ENCODE data around the gene PTCSC3. TPM values are rescaled to one million over a fixed set of nuclear protein-coding genes. Genes with fewer than 3 reads are reported as not detected.

Gene PTCSC3
- total RNA-seq, 2 donors from 2014 or later, result not detected

- no peak overlapping the region for H3K9ac ChIP-seq (ENCODE audit: low read depth in 2 of 2, low read length in 2 of 2)
- intact Hi-C loops (cut with DNase I), result no loop called here
Measured at GRCh38 chr14:36181417-36181816, 4.9 kb upstream of the PTCSC3 start.

GRCh38 chr14:36177489-36177888 is 967 bp upstream of the PTCSC3 start:
- no peak for TF ChIP-seq CTCF (IDR thresholded peaks at IDR 0.05)
- H3K27ac ChIP-seq, result no peak overlapping the region
- intact Hi-C loops (cut with DNase I), result no loop called here
- no peaks in the 10 kb centered on the region for H3K27me3 ChIP-seq
- H3K9ac ChIP-seq (ENCODE audit: low read depth in 2 of 2, low read length in 2 of 2), result no peak overlapping the region
- H3K4me3 ChIP-seq, result no peak overlapping the region
- no peaks in the 10 kb centered on the region for H3K4me1 ChIP-seq
- H3K36me3 ChIP-seq, result no peaks in the 10 kb centered on the region
- DNase-seq, result no peak
- H3K9me3 ChIP-seq, result no peaks in the 10 kb centered on the region

More at GRCh38 chr14:36181417-36181816, 4.9 kb upstream of the PTCSC3 start:
- Histone ChIP-seq H3K9me3 (no peaks in the 10 kb centered on the region), H3K4me3 (no peak overlapping the region), H3K36me3 (no peaks in the 10 kb centered on the region), H3K27ac (no peak overlapping the region), H3K27me3 (no peaks in the 10 kb centered on the region), H3K4me1 (no peaks in the 10 kb centered on the region)
- TF ChIP-seq CTCF (IDR thresholded peaks at IDR 0.05), result no peak
- DNase-seq, result no peak

- intact Hi-C loops (cut with DNase I), result no loop called here
- no peaks in the 10 kb centered on the region for H3K36me3 ChIP-seq
Measured at GRCh38 chr14:36174767-36175424, 1.6 kb downstream of the PTCSC3 start.

GRCh38 chr14:36173161-36173560 is 3.4 kb downstream of the PTCSC3 start:
- no peak overlapping the region for H3K27ac ChIP-seq
- no peaks in the 10 kb centered on the region for H3K36me3 ChIP-seq
- intact Hi-C loops (cut with DNase I), result no loop called here

More at GRCh38 chr14:36174767-36175424, 1.6 kb downstream of the PTCSC3 start:
- no peaks in the 10 kb centered on the region for H3K9me3 ChIP-seq
- no peaks in the 10 kb centered on the region for H3K27me3 ChIP-seq
- no peaks in the 10 kb centered on the region for H3K4me1 ChIP-seq
- H3K4me3 ChIP-seq, result no peak overlapping the region
- TF ChIP-seq CTCF (IDR thresholded peaks at IDR 0.05), result no peak
- H3K27ac ChIP-seq, result no peak overlapping the region
- no peak for DNase-seq
- no peak overlapping the region for H3K9ac ChIP-seq (ENCODE audit: low read depth in 2 of 2, low read length in 2 of 2)

GRCh38 chr14:36171607-36172006 is 4.9 kb downstream of the PTCSC3 start:
- no peaks in the 10 kb centered on the region for H3K36me3 ChIP-seq
- no peaks in the 10 kb centered on the region for H3K4me1 ChIP-seq
- no peak for TF ChIP-seq CTCF (IDR thresholded peaks at IDR 0.05)
- intact Hi-C loops (cut with DNase I), result no loop called here
- H3K4me3 ChIP-seq, result no peak overlapping the region
- no peak overlapping the region for H3K9ac ChIP-seq (ENCODE audit: low read depth in 2 of 2, low read length in 2 of 2)
- no peaks in the 10 kb centered on the region for H3K27me3 ChIP-seq
- no peak for DNase-seq
- no peaks in the 10 kb centered on the region for H3K9me3 ChIP-seq
- H3K27ac ChIP-seq, result no peak overlapping the region

More at GRCh38 chr14:36173161-36173560, 3.4 kb downstream of the PTCSC3 start:
- H3K27me3 ChIP-seq, result no peaks in the 10 kb centered on the region
- H3K9me3 ChIP-seq, result no peaks in the 10 kb centered on the region
- no peak overlapping the region for H3K9ac ChIP-seq (ENCODE audit: low read depth in 2 of 2, low read length in 2 of 2)
- DNase-seq, result no peak
- no peaks in the 10 kb centered on the region for H3K4me1 ChIP-seq
- TF ChIP-seq CTCF (IDR thresholded peaks at IDR 0.05), result no peak
- H3K4me3 ChIP-seq, result no peak overlapping the region
